Vagina (tissue), 2 donors: ENCODE data around the gene SPAG8.

Experiments
- POLR2A ChIP-seq, 2 donors: fragments of 450-650 bp; IDR thresholded peaks; one replicate each; pipeline ENCODE4 v1.6.1; 2017; ENCODE audit warnings: antibody characterized with exemption in 2 of 2, mild to moderate bottlenecking in 2 of 2, moderate library complexity in 2 of 2
- POLR2AphosphoS5 ChIP-seq, 2 donors: sonication (generic); formaldehyde crosslinking; IDR thresholded peaks; one replicate each; pipeline ENCODE4 v1.9.0; 2017; ENCODE audit warnings: antibody characterized with exemption in 2 of 2, mild to moderate bottlenecking in 2 of 2, low read depth in 1 of 2; ENCODE audit not compliant: insufficient read depth in 1 of 2
- TF ChIP-seq, protein P1 (sequence below), 3 experiments: fragments of 450-650 bp in 2 of 3; fragments of 200-600 bp in 1 of 3; sonication (generic) in 1 of 3; IDR thresholded peaks; one replicate each; pipeline ENCODE4 v1.5.1; 2017 to 2019; ENCODE audit warnings: antibody characterized with exemption in 3 of 3, mild to moderate bottlenecking in 2 of 3, moderate library complexity in 2 of 3

DNA sequence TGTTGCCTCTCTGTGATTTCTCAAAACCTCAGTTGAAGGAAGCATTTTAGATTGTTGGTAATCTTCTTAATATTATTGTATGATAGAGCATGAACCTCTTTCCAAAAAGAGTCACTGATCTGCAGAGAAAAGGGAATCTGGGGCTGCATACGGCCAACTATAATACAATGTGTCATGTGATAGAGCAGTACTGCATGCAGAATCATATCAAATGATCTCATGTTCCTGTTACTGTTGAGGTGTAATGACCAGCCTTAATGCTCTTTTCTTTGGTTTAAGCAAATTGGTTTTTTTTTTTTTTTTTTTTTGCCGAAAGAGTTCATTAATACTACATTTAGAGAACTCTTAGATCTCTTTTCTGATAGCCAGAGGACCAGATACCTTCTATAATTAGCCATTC, 45.1 kb downstream of the SPAG8 start:
- no peak for TF ChIP-seq POLR2A (IDR thresholded peaks at IDR 0.05)
- no peak for TF ChIP-seq POLR2AphosphoS5 (IDR thresholded peaks at IDR 0.05; ENCODE audit: insufficient read depth in 1 of 2, low read depth in 1 of 2)
- TF ChIP-seq, protein P1, sequence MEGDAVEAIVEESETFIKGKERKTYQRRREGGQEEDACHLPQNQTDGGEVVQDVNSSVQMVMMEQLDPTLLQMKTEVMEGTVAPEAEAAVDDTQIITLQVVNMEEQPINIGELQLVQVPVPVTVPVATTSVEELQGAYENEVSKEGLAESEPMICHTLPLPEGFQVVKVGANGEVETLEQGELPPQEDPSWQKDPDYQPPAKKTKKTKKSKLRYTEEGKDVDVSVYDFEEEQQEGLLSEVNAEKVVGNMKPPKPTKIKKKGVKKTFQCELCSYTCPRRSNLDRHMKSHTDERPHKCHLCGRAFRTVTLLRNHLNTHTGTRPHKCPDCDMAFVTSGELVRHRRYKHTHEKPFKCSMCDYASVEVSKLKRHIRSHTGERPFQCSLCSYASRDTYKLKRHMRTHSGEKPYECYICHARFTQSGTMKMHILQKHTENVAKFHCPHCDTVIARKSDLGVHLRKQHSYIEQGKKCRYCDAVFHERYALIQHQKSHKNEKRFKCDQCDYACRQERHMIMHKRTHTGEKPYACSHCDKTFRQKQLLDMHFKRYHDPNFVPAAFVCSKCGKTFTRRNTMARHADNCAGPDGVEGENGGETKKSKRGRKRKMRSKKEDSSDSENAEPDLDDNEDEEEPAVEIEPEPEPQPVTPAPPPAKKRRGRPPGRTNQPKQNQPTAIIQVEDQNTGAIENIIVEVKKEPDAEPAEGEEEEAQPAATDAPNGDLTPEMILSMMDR (IDR thresholded peaks at IDR 0.05): no peak
